Kidney epithelial cell (primary cell): ENCODE measurements around the gene RPN1. TPM values are rescaled to one million over a fixed set of nuclear protein-coding genes. Genes with fewer than 3 reads are reported as not detected.
"Not testable (repeated sequence)": the region's sequence is repeated elsewhere in the genome, so short reads cannot be mapped to it uniquely, and the experiment has no call there.

Experiments
- DNase-seq: peaks from one replicate; pipeline ENCODE4 v3.0.0-alpha.2; 2010; ENCODE audit warnings: low read depth
- H3K27me3 ChIP-seq: 2 replicates; pipeline ENCODE4 v1.6.0; 2011; ENCODE audit warnings: low read length; ENCODE audit not compliant: control insufficient read depth, insufficient read depth
- H3K36me3 ChIP-seq: 2 replicates; pipeline ENCODE4 v1.5.1; 2011; ENCODE audit warnings: low read length; ENCODE audit not compliant: control insufficient read depth, insufficient read depth
- H3K4me3 ChIP-seq: 2 replicates; pipeline ENCODE4 v1.5.1; 2011; ENCODE audit warnings: low read depth, mild to moderate bottlenecking, control low read depth, low read length
- total RNA-seq: library from RNA; depleted of rRNA; stranded (reverse); fragments of >200 nt; gene quantifications from 2 replicates; pipeline ENCODE4 v1.2.3, GENCODE V29; 2015
- TF ChIP-seq, protein P1 (sequence below): IDR thresholded peaks from 2 replicates; pipeline ENCODE4 v1.5.1; 2011; ENCODE audit warnings: mild to moderate bottlenecking, moderate library complexity, low read length, control low read depth, inconsistent platforms; ENCODE audit not compliant: insufficient read depth, poor library complexity, severe bottlenecking

RPN1 gene
- total RNA-seq, 1 donor from 2014 or later = 362 TPM

DNA sequence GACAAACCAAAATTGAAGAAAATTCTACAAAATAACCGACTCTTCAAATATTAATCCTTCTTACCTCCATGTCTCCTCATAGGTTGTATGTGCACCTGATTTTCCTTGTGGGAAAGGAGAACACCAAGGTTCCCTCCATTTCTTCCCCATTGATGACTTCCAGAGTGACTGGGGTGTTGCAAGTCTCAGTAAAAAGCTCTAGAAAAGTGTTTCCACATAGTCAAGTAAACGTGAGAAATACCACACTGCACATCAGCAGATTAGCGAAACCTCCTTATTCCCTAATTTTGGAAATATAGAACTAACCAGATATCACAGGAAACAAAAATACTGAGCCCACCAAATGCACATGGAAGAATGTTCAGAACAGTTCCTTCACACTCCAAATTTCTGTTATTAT, 4.9 kb upstream of the RPN1 start:
- Histone ChIP-seq H3K36me3 (no peaks in the 10 kb centered on the region), H3K27me3 (no peaks in the 10 kb centered on the region), H3K4me3 (no peak overlapping the region)
- TF ChIP-seq, protein P1, sequence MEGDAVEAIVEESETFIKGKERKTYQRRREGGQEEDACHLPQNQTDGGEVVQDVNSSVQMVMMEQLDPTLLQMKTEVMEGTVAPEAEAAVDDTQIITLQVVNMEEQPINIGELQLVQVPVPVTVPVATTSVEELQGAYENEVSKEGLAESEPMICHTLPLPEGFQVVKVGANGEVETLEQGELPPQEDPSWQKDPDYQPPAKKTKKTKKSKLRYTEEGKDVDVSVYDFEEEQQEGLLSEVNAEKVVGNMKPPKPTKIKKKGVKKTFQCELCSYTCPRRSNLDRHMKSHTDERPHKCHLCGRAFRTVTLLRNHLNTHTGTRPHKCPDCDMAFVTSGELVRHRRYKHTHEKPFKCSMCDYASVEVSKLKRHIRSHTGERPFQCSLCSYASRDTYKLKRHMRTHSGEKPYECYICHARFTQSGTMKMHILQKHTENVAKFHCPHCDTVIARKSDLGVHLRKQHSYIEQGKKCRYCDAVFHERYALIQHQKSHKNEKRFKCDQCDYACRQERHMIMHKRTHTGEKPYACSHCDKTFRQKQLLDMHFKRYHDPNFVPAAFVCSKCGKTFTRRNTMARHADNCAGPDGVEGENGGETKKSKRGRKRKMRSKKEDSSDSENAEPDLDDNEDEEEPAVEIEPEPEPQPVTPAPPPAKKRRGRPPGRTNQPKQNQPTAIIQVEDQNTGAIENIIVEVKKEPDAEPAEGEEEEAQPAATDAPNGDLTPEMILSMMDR = no peak
- no peak for DNase-seq

DNA sequence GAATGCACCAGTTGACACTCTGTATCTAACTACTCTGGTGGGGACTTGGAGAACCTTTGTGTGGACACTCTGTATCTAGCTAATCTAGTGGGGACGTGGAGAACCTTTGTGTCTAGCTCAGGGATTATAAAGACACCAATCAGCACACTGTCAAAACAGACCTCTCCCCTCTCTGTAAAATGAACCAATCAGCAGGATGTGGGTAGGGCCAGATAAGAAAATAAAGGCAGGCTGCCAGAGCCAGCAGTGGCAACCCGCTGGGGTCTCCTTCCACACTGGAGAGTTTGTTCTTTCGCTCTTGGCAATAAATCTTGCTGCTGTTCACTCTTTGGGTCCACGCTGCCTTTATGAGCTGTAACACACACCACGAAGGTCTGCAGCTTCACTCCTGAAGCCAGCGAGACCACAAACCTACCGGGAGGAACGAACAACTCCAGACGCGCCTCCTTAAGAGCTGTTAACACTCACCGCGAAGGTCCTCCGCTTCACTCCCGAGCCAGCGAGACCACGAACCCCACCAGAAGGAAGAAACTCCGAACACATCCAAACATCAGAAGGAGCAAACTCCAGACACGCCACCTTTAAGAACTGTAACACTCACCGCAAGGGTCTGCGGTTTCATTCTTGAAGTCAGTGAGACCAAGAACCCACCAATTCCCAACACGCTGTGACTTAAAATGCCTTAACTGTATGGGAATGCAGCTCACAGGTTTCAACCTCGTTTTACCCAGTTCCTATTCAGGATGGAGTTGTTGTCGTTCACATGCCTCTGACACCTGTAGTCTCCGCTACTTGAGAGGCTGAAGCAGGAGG, 3.6 kb upstream of the RPN1 start:
- not testable (repeated sequence) for DNase-seq, H3K27me3 ChIP-seq, H3K36me3 ChIP-seq
- peak overlapping the region; percentile 31 for H3K4me3 ChIP-seq

DNA sequence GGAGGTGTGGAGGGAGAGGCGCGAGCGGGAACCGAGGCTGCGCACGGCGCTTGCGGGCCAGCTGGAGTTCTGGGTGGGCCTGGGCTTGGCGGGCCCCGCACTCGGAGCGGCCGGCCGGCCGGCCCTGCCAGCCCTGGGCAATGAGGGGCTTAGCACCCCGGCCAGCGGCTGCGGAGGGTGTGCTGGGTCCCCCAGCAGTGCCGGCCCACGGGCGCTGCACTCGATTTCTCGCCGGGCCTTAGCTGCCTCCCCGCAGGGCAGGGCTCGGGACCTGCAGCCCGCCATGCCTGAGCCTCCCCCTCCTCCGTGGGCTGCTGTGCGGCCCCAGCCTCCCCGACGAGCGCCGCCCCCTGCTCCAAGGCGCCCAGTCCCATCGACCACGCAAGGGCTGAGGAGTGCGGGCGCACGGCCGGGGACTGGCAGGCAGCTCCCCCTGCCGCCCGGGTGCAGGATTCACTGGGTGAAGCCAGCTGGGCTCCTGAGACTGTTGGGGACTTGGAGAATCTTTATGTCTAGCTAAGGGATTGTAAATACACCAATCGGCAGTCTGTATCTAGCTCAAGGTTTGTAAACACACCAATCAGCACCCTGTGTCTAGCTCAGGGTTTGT, 2.9 kb upstream of the RPN1 start:
- H3K4me3 ChIP-seq, DNase-seq, H3K27me3 ChIP-seq, H3K36me3 ChIP-seq: not testable (repeated sequence)

DNA sequence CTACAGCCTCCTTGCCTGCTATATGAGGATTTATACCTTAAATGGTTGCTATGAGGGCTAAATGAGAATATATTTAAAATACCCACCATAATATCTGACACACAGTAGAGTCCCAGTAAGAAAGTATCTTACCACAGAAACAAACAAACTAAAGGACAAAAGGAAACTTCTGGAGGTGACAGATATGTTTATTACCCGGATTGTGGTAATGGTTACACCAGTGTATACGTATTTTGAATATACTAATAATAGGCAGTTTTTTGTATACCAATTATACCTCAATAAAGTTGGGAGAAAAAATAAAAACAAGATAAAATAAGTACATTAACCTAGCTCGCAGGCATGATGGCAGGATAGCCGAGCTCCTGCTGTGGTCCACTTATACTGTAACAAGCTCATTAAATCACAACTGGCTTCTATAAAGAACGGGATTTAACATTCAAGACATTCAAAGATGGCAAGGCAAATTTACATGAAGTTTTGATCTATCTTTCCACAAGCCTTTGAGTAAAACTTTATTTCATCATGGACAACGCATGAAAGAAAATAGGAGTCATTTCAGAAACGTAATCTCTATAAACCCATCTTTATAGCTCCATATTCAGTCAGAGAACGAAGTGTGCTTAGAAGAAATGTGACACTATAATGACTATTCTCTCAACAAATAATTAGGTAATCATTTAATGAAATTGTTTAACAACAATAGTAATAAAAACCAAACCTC, 1.5 kb downstream of the RPN1 start:
- Histone ChIP-seq H3K4me3 (peak overlapping the region; percentile 73), H3K36me3 (no peaks in the 10 kb centered on the region), H3K27me3 (no peaks in the 10 kb centered on the region)
- no peak for DNase-seq
- TF ChIP-seq, protein P1 = no peak

DNA sequence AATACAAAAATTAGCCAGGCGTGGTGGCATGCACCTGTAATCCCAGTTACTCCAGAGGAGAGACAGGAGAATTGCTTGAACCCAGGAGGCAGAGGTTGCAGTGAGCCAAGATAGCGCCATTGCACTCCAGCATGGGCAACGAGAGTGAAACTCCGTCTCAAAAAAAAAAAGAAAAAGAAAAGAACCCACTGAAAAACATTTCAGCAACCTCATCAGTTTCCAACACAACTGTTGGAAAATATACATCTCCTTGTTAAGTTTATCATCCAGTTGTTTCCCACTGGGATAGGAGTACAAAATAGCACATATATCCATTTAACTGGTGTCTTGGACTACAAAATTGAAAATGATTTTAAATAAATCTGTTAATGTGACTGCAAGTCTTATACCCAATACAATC, 2.2 kb downstream of the RPN1 start:
- peaks cover 1% of the 10 kb centered on the region for H3K36me3 ChIP-seq
- no peak for DNase-seq
- no peak overlapping the region for H3K4me3 ChIP-seq
- no peaks in the 10 kb centered on the region for H3K27me3 ChIP-seq
- TF ChIP-seq, protein P1 = no peak

DNA sequence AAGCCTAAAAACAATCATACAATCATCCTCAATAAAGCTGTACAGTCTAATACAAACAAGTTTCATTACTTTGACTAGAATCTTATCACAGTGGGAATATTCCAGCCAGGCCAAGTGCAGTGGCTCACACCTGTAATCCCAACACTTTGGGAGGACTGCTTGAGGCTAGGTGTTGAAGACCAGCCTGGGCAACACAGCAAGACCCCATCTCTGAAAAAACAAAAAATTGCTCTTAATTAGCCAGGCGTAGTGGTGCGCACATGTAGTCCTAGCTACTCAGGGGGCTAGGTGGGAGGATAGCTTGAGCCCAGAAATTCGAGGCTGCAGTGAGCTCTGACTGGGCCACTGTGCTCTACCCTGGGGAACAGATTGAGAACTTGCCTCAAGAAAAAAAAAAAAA, 3.3 kb downstream of the RPN1 start:
- H3K36me3 ChIP-seq = peaks cover 1% of the 10 kb centered on the region
- H3K27me3 ChIP-seq = no peaks in the 10 kb centered on the region
- TF ChIP-seq, protein P1 = no peak
- no peak for DNase-seq
- no peak overlapping the region for H3K4me3 ChIP-seq
